HG03378 (cell line): Measurements from ENCODE around the gene GFER.
"Not testable (repeated sequence)": the region's sequence is repeated elsewhere in the genome, so short reads cannot be mapped to it uniquely, and the experiment has no call there.

Experiments
- ATAC-seq: cut with Tn5 transposase; IDR thresholded peaks from one replicate; pipeline ENCODE4 v1.9.1; 2021; ENCODE audit warnings: mild to moderate bottlenecking, moderate library complexity; ENCODE audit not compliant: unreplicated experiment

GFER gene

GRCh38 chr16:1957434-1958142 lies 26.4 kb upstream of the GFER start:
- ATAC-seq = not testable (repeated sequence)

DNA sequence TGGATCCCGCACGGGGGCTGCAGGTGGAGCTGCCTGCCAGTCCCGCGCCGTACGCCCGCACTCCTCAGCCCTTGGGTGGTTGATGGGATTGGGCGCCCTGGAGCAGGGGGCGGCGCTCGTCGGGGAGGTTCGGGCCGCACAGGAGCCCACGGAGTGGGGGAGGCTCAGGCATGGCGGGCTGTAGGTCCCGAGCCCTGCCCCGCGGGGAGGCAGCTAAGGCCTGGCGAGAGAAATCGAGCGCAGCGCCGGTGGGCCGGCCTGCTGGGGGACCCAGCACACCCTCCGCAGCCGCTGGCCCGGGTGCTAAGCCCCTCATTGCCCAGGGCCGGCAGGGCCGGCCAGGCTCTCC lies 25.9 kb upstream of the GFER start:
- ATAC-seq = not testable (repeated sequence)

GRCh38 chr16:1958715-1959268 lies 25.2 kb upstream of the GFER start:
- ATAC-seq = peak; percentile 4

- ATAC-seq = peak; percentile 44
Measured at GRCh38 chr16:1959269-1960039, 24.5 kb upstream of the GFER start, which contains the start of gene NDUFB10. TSS of gene NDUFB10 (plus strand) at chr16:1959538. CDS start at chr16:1959625, 87 bp downstream.

DNA sequence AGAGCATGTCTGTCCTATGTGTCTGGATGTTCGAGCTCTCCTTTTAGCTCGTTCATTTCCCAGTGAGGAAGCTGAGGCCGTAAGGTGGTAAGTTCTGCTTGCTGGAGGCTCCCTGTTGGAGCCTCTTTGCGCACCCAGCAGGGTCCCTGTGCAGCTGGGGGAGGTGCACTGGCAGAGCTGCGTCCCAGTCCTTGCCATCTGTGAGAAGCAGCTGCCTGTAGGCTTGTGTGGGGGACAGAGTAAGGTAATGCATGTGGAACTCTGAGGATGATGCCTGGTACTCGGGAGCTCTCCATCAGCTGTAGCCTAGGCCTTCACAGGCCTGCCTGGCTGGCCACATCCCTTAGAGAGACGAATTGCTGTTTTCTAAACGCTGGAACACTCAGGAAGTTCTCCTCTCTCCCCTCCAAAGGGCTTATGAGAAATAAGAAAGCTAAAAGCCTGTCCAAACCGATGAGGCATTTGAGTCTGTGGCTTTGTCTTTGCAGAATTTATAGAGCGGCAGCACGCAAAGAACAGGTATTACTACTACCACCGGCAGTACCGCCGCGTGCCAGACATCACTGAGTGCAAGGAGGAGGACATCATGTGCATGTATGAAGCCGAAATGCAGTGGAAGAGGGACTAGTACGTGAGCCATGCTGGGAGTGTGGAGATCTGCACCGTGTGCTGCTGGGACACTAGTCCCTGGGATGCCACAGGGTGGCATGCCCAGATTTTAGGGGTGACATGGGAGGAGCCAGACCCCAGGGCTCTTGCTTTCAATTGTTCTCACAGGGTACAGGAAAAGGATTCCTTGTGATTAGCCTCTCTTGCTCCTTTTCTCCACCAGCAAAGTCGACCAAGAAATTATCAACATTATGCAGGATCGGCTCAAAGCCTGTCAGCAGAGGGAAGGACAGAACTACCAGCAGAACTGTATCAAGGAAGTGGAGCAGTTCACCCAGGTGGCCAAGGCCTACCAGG lies 23.0 kb upstream of the GFER start:
- no peak for ATAC-seq

DNA sequence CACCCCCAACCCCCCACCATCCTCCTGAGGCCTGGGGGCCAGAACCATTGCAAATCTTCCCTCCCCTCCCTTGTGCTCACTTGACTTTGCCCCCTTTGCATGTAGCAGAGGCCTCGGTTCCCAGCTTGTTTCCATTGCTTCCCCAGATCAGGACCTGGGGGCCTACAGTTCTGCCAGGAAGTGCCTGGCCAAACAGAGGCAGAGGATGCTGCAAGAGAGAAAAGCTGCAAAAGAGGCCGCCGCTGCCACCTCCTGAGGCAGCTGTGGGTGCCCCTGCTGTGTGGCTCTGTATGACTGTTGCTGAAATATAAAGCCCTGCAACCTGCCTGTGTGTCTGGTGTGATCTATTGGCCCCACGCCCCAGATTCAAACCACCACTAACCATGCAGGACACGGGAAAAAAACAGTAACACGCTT lies 22.3 kb upstream of the GFER start:
- ATAC-seq = no peak

GRCh38 chr16:1962161-1963153 lies 21.5 kb upstream of the GFER start:
- not testable (repeated sequence) for ATAC-seq

GRCh38 chr16:1963806-1964505 lies 20.0 kb upstream of the GFER start:
- ATAC-seq = no peak

GRCh38 chr16:1964506-1965395 lies 19.2 kb upstream of the GFER start, which contains the start of gene RPS2:
TSS of gene RPS2 (minus strand) at chr16:1964826. CDS start at chr16:1964625, 201 bp downstream.
- ATAC-seq = peak; percentile 67

DNA sequence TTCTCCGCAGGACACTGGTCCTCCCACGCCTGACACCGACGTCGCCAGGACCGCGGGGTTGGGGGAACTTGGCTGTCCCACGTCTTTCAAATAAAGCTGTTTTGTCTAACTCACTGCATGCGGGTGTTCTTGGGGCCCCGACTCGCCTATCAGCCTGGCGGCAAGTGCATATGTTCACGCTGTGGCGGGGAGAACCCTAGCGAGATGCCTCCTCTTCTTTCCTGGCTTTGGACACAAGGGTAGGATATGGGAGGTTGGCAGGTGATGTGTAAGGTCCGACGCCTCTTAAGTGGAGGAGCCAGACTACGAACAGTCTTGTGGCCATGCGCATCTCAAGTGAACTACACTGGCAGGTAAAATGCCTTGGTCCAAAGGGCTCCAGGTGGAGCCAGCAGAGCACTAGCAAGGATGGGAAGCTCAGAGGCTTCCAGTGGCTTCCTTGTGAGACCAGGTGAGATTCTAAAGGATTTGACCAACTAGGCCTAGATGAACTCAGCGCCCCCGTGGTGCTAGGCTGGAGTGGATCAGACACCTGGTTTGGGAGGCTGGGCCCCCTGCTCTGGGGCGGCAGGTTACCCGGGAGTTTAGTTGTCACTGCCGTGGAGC lies 18.5 kb upstream of the GFER start:
- no peak for ATAC-seq

GRCh38 chr16:1966460-1966859 lies 17.5 kb upstream of the GFER start, which contains the start of gene RNF151:
TSS of gene RNF151 (plus strand) at chr16:1966856. CDS start at chr16:1966882, 26 bp downstream.
- no peak for ATAC-seq

- ATAC-seq = no peak
Measured at GRCh38 chr16:1968146-1968953, 15.6 kb upstream of the GFER start.

DNA sequence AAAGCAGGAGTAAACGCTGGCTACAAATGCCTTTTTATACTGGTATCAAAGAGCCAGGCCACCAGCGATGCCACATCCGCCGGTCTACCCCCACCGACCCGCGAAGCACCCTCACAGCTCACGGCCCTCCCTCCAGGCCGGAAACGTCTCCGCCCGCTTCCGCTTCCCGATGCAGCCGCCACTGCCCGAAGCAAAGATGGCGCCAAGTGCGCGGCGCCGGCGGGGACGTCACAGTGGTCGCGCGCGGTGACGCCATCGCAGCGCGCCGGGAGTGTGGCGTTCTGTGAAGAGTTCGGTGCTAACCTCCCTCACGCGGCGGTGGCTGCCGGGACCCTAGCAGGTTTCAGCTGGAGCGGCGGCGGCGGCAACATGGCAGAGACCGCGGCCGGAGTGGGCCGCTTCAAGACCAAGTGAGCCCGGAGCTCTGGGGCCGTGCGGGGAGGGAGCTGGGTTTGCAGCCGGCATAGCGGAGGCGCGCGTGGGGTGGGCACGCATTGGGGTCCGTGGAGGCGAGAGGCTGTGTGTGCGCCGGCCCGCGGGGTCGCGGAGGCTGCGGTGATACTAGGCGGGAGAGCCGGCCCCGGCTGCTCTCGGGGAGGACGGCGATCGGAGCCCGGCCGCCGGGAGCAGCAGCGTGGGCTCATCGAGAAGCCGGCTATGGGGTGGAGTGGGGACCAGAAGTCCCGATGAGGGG lies 12.1 kb upstream of the GFER start, which contains the start of gene TBL3:
Gene TBL3, plus strand, starts transcription at position 258 of the 694 bp plus-strand sequence. Its CDS starts 112 bp downstream, at position 370.
- peak; percentile 58 for ATAC-seq

DNA sequence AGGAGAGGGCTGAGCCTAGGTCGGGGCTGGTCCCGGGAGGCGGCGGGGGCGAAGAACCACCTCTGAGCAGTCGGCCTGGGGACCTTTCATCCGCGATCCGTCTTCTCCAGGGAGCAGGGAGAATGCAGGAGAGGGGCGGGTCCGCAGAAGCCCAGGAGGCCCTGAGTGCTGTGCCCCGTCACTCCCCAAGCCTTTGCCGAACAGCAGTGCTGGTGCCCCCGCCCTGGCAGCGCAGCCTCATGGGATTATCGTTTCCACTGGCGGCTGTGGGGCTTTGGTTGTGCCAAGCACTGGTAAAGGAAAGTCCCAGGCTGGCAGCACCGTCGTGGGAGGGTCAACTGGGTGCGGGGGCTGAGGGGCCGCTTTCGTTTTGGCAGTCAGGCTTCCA lies 11.5 kb upstream of the GFER start:
- ATAC-seq = no peak

DNA sequence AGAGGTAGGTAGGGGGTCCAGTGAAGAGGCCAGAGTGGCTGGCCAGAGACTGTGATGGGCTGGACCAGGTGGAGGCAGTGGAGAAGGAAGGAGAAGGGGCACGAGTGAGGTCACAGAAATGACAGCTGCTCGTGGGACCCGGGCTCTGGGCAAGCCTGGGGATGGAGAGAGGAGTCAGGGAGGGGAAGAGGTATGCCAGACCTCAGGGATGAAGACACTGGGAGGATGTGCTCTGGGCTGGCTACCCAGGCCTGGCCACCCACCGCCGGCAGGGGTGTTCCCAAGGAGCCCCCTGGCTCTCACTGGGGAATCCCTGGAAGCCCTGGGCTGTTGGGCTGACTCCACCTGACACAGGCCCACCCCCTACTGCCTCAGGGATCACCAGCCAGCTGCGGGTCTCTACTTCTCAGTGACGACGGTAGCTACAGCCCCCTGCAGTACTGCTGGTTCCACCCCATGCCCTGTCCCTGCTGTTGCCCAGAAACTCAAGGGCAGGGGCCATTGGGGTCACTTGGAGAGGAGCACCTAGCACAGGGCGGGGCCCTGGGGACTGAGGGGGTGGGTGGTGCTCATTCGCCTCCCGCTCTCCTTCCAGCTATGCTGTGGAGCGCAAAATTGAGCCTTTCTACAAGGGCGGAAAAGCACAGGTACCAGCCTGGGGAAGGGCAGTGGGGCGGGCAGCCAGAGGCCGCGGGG lies 10.4 kb upstream of the GFER start:
- no peak for ATAC-seq
